PC-9 (cell line): ENCODE results near the gene MICAL2. TPM values are rescaled to one million over a fixed set of nuclear protein-coding genes. Genes with fewer than 3 reads are reported as not detected.

ENCODE experiments used
- BruUV-seq: library from RNA; stranded (reverse); fragments of 400-500 nt; replicated peaks from 2 replicates; lab custom pipeline; 2021; lab: Mats Ljungman, UMichigan
- CTCF ChIA-PET: fragments of 300-600 bp; sonication (Branson Sonifier 250); formaldehyde crosslinking; loops from one replicate; lab custom pipeline; 2022; ENCODE audit warnings: antibody characterized with exemption; lab: Charles Lee
- POLR2A ChIA-PET: fragments of 300-600 bp; sonication (Branson Sonifier 250); formaldehyde crosslinking; loops from one replicate; lab custom pipeline; 2022; ENCODE audit warnings: antibody characterized with exemption; ENCODE audit not compliant: unreplicated experiment; lab: Charles Lee
- DNase-seq, 2 experiments: peaks; one replicate each; pipeline versions ENCODE4 v3.0.0 to v3.0.0-alpha.2; 2015 to 2022; ENCODE audit warnings: mixed read lengths in 1 of 2
- H2AFZ ChIP-seq: fragments of 200-600 bp; sonication (generic); 2 replicates; pipeline ENCODE4 v1.8.1; 2017; ENCODE audit warnings: antibody characterized with exemption
- H3F3A ChIP-seq: fragments of 200-600 bp; sonication (generic); 2 replicates; pipeline ENCODE4 v1.8.1; 2017; ENCODE audit warnings: antibody characterized with exemption, mild to moderate bottlenecking, low read depth; ENCODE audit not compliant: insufficient read depth
- H3K27ac ChIP-seq: fragments of 200-600 bp; sonication (generic); 2 replicates; pipeline ENCODE4 v1.6.1; 2016; ENCODE audit warnings: mixed run types
- H3K27me3 ChIP-seq: fragments of 200-600 bp; sonication (generic); 2 replicates; pipeline ENCODE4 v1.6.1; 2016; ENCODE audit warnings: low read depth, mixed run types; ENCODE audit not compliant: insufficient read depth
- H3K36me3 ChIP-seq: fragments of 200-600 bp; sonication (generic); 2 replicates; pipeline ENCODE4 v1.6.1; 2016; ENCODE audit warnings: low read depth, mixed run types
- H3K4me1 ChIP-seq: fragments of 200-600 bp; sonication (generic); replicated peaks from 2 replicates; pipeline ENCODE4 v1.6.1; 2016; ENCODE audit warnings: mixed run types; ENCODE audit not compliant: insufficient read depth
- H3K4me2 ChIP-seq: fragments of 200-600 bp; sonication (generic); 2 replicates; pipeline ENCODE4 v1.6.1; 2017; ENCODE audit warnings: mixed run types
- H3K4me3 ChIP-seq: fragments of 200-600 bp; sonication (generic); 2 replicates; pipeline ENCODE4 v1.6.1; 2016; ENCODE audit warnings: mixed run types
- H3K79me2 ChIP-seq: fragments of 200-600 bp; sonication (generic); 2 replicates; pipeline ENCODE4 v1.6.1; 2017; ENCODE audit warnings: low read depth, mixed run types
- H3K9me2 ChIP-seq: fragments of 200-600 bp; sonication (generic); 2 replicates; pipeline ENCODE4 v1.8.1; 2017; ENCODE audit warnings: mild to moderate bottlenecking; ENCODE audit not compliant: insufficient read depth
- H3K9me3 ChIP-seq: fragments of 200-600 bp; sonication (generic); 2 replicates; pipeline ENCODE4 v1.8.1; 2016; ENCODE audit warnings: low read depth; ENCODE audit not compliant: insufficient read depth
- H4K20me1 ChIP-seq: fragments of 200-600 bp; sonication (generic); 2 replicates; pipeline ENCODE4 v1.8.1; 2017; ENCODE audit not compliant: insufficient read depth
- CTCF ChIP-seq: fragments of 200-600 bp; sonication (generic); conservative IDR thresholded peaks from 2 replicates; pipeline ENCODE4 v1.6.1; 2017; ENCODE audit warnings: mixed run types, antibody characterized with exemption, mild to moderate bottlenecking, moderate library complexity
- EZH2 ChIP-seq: fragments of 200-600 bp; sonication (generic); IDR thresholded peaks from 2 replicates; pipeline ENCODE4 v1.8.0; 2017; ENCODE audit warnings: antibody characterized with exemption, low read depth
- intact Hi-C: fragments of 100-400 bp; cut with micrococcal nuclease; formaldehyde crosslinking; loops from one replicate; pipeline ENCODE4 v1.10.0; 2022; ENCODE audit not compliant: unreplicated experiment
- total RNA-seq: library from RNA; stranded (reverse); gene quantifications from 2 replicates; pipeline ENCODE4 v1.2.3, GENCODE V29; 2021

MICAL2 gene
- total RNA-seq, 1 experiment from 2014 or later = 32.4 TPM

GRCh38 chr11:12069066-12069676, 41.2 kb upstream of the MICAL2 start:
- H4K20me1 ChIP-seq = no peaks in the 10 kb centered on the region
- H3K4me1 ChIP-seq = peaks cover 45% of the 10 kb centered on the region
- H3K36me3 ChIP-seq = no peaks in the 10 kb centered on the region
- ChIA-PET CTCF (no interaction called here), POLR2A (no interaction called here)
- H3K9me2 ChIP-seq = no peaks in the 10 kb centered on the region
- BruUV-seq = no TSS peak
- intact Hi-C loops = loop anchor here (5.0 kb wide), 2 partner anchors 113 to 178 kb away; no protein-coding TSS in a partner anchor
- no peak overlapping the region for H2AFZ ChIP-seq
- no peak overlapping the region for H3K4me3 ChIP-seq
- TF ChIP-seq CTCF (no peak), EZH2 (no peak)
- no peak overlapping the region for H3K27ac ChIP-seq
- no peaks in the 10 kb centered on the region for H3K27me3 ChIP-seq
- DNase-seq = no peak
- H3K9me3 ChIP-seq = no peaks in the 10 kb centered on the region
- no peak overlapping the region for H3K4me2 ChIP-seq
- peaks cover 19% of the 10 kb centered on the region for H3F3A ChIP-seq
- no peaks in the 10 kb centered on the region for H3K79me2 ChIP-seq

GRCh38 chr11:12070446-12071267, 39.7 kb upstream of the MICAL2 start:
- H3K4me1 ChIP-seq = peaks cover 41% of the 10 kb centered on the region
- H3K4me3 ChIP-seq = no peak overlapping the region
- no peak overlapping the region for H3K4me2 ChIP-seq
- H3K79me2 ChIP-seq = no peaks in the 10 kb centered on the region
- ChIA-PET CTCF (no interaction called here), POLR2A (no interaction called here)
- DNase-seq = no peak
- TF ChIP-seq CTCF (no peak), EZH2 (no peak)
- no TSS peak for BruUV-seq
- H3K9me2 ChIP-seq = no peaks in the 10 kb centered on the region
- H3K9me3 ChIP-seq = no peaks in the 10 kb centered on the region
- H4K20me1 ChIP-seq = no peaks in the 10 kb centered on the region
- H3K36me3 ChIP-seq = no peaks in the 10 kb centered on the region
- H3K27me3 ChIP-seq = no peaks in the 10 kb centered on the region
- intact Hi-C loops = no loop called here
- no peak overlapping the region for H2AFZ ChIP-seq
- no peak overlapping the region for H3K27ac ChIP-seq
- peaks cover 19% of the 10 kb centered on the region for H3F3A ChIP-seq

- H3K4me2 ChIP-seq = peak overlapping the region; percentile 38
- no peaks in the 10 kb centered on the region for H3K9me3 ChIP-seq
- H2AFZ ChIP-seq = no peak overlapping the region
- TF ChIP-seq CTCF = no peak
- TF ChIP-seq EZH2 = no peak
- peaks cover 34% of the 10 kb centered on the region for H3K4me1 ChIP-seq
- ChIA-PET POLR2A (no interaction called here), CTCF (no interaction called here)
- no peaks in the 10 kb centered on the region for H3K79me2 ChIP-seq
- no peaks in the 10 kb centered on the region for H3K9me2 ChIP-seq
- intact Hi-C loops = no loop called here
- H3K27me3 ChIP-seq = no peaks in the 10 kb centered on the region
- H3K4me3 ChIP-seq = no peak overlapping the region
- DNase-seq = peak in 1 of 2 experiments; percentile 58
- BruUV-seq = no TSS peak
- H4K20me1 ChIP-seq = no peaks in the 10 kb centered on the region
- peaks cover 13% of the 10 kb centered on the region for H3F3A ChIP-seq
- no peaks in the 10 kb centered on the region for H3K36me3 ChIP-seq
- H3K27ac ChIP-seq = peak overlapping the region; percentile 29; the same call in 1 of the 2 replicates
Measured at GRCh38 chr11:12071574-12071973, 38.8 kb upstream of the MICAL2 start.
